Dendritic cell treated with granulocyte-macrophage colony-stimulating factor and Interleukin-4, amounts not matched to agents 40 ng/mL and 50 ng/mL, for 4 days (primary cell): ENCODE data around the gene SLC12A9.
"Not testable (repeated sequence)": the region's sequence is repeated elsewhere in the genome, so short reads cannot be mapped to it uniquely, and the experiment has no call there.

Experiments used
- H3K27ac Mint-ChIP-seq: one replicate; pipeline ENCODE4 v1.8.0; 2022; ENCODE audit warnings: mild to moderate bottlenecking, mixed read lengths
- H3K27me3 Mint-ChIP-seq: one replicate; pipeline ENCODE4 v1.8.0; 2022; ENCODE audit warnings: mild to moderate bottlenecking, mixed read lengths
- H3K36me3 Mint-ChIP-seq: one replicate; pipeline ENCODE4 v1.8.0; 2022; ENCODE audit warnings: low read depth, mixed read lengths
- H3K4me1 Mint-ChIP-seq: one replicate; pipeline ENCODE4 v1.8.0; 2022; ENCODE audit warnings: low read depth, mixed read lengths
- H3K4me3 Mint-ChIP-seq: one replicate; pipeline ENCODE4 v1.8.0; 2022; ENCODE audit warnings: mild to moderate bottlenecking, moderate library complexity, mixed read lengths
- H3K9me3 Mint-ChIP-seq: one replicate; pipeline ENCODE4 v1.8.0; 2022; ENCODE audit warnings: mixed read lengths
- intact Hi-C: fragments of 100-400 bp; cut with micrococcal nuclease; formaldehyde crosslinking; loops from one replicate; pipeline ENCODE4 v1.15.0; 2022

SLC12A9 gene

GRCh38 chr7:100832281-100832633 lies 20.3 kb upstream of the SLC12A9 start:
- H3K27me3 Mint-ChIP-seq, result peaks cover 49% of the 10 kb centered on the region

GRCh38 chr7:100835903-100836811 lies 16.4 kb upstream of the SLC12A9 start:
- H3K27ac Mint-ChIP-seq, result peak overlapping the region; percentile 68
- peaks cover 17% of the 10 kb centered on the region for H3K27me3 Mint-ChIP-seq
- H3K4me1 Mint-ChIP-seq, result peaks cover 18% of the 10 kb centered on the region
- H3K36me3 Mint-ChIP-seq, result no peaks in the 10 kb centered on the region
- intact Hi-C loops, result loop anchor here (5.0 kb wide), 1 partner anchor 34 kb away; no protein-coding TSS in a partner anchor
- H3K9me3 Mint-ChIP-seq, result no peaks in the 10 kb centered on the region
- no peak overlapping the region for H3K4me3 Mint-ChIP-seq

More at GRCh38 chr7:100832281-100832633, 20.3 kb upstream of the SLC12A9 start:
- peaks cover 26% of the 10 kb centered on the region for H3K4me1 Mint-ChIP-seq
- no peak overlapping the region for H3K4me3 Mint-ChIP-seq
- H3K27ac Mint-ChIP-seq, result no peak overlapping the region
- intact Hi-C loops, result no loop called here
- H3K36me3 Mint-ChIP-seq, result no peaks in the 10 kb centered on the region
- H3K9me3 Mint-ChIP-seq, result no peaks in the 10 kb centered on the region

GRCh38 chr7:100836812-100837098 lies 15.8 kb upstream of the SLC12A9 start:
- Mint-ChIP-seq H3K27me3 (peaks cover 12% of the 10 kb centered on the region), H3K4me3 (peak overlapping the region; percentile 58), H3K27ac (peak overlapping the region; percentile 68), H3K9me3 (no peaks in the 10 kb centered on the region), H3K4me1 (peaks cover 18% of the 10 kb centered on the region), H3K36me3 (no peaks in the 10 kb centered on the region)
- intact Hi-C loops, result loop anchor here (1.0 to 5.0 kb wide), 2 partner anchors 16 to 34 kb away; partner anchors contain the start of gene SLC12A9

- intact Hi-C loops, result loop anchor here (1.0 to 5.0 kb wide), 2 partner anchors 15 to 35 kb away; partner anchors contain the start of gene SLC12A9
- H3K9me3 Mint-ChIP-seq, result no peaks in the 10 kb centered on the region
- H3K36me3 Mint-ChIP-seq, result no peaks in the 10 kb centered on the region
Measured at GRCh38 chr7:100837099-100837836, 15.2 kb upstream of the SLC12A9 start.

GRCh38 chr7:100839361-100839760 lies 13.2 kb upstream of the SLC12A9 start:
- intact Hi-C loops, result loop anchor here (5.0 kb wide), 1 partner anchor 37 kb away; no protein-coding TSS in a partner anchor

More at GRCh38 chr7:100837099-100837836, 15.2 kb upstream of the SLC12A9 start:
- Mint-ChIP-seq H3K4me1 (peaks cover 18% of the 10 kb centered on the region), H3K27me3 (peaks cover 8% of the 10 kb centered on the region), H3K4me3 (peak overlapping the region; percentile 58), H3K27ac (peak overlapping the region; percentile 68)

GRCh38 chr7:100840470-100841100 lies 11.9 kb upstream of the SLC12A9 start:
- peaks cover 16% of the 10 kb centered on the region for H3K4me1 Mint-ChIP-seq
- intact Hi-C loops, result no loop called here
- no peaks in the 10 kb centered on the region for H3K36me3 Mint-ChIP-seq
- peaks cover 2% of the 10 kb centered on the region for H3K27me3 Mint-ChIP-seq
- no peaks in the 10 kb centered on the region for H3K9me3 Mint-ChIP-seq
- no peak overlapping the region for H3K4me3 Mint-ChIP-seq
- H3K27ac Mint-ChIP-seq, result no peak overlapping the region

More at GRCh38 chr7:100839361-100839760, 13.2 kb upstream of the SLC12A9 start:
- Mint-ChIP-seq H3K27me3 (peaks cover 3% of the 10 kb centered on the region), H3K9me3 (no peaks in the 10 kb centered on the region), H3K4me1 (peaks cover 18% of the 10 kb centered on the region), H3K36me3 (no peaks in the 10 kb centered on the region), H3K27ac (no peak overlapping the region), H3K4me3 (no peak overlapping the region)

GRCh38 chr7:100847360-100847759 lies 5.2 kb upstream of the SLC12A9 start:
- H3K27ac Mint-ChIP-seq, result no peak overlapping the region
- H3K9me3 Mint-ChIP-seq, result no peaks in the 10 kb centered on the region
- H3K27me3 Mint-ChIP-seq, result no peaks in the 10 kb centered on the region
- intact Hi-C loops, result no loop called here
- H3K4me1 Mint-ChIP-seq, result peaks cover 7% of the 10 kb centered on the region
- H3K4me3 Mint-ChIP-seq, result no peak overlapping the region
- peaks cover under 1% of the 10 kb centered on the region for H3K36me3 Mint-ChIP-seq

GRCh38 chr7:100854146-100854895 lies 1.8 kb downstream of the SLC12A9 start:
- H3K36me3 Mint-ChIP-seq, result peaks cover 71% of the 10 kb centered on the region
- H3K27ac Mint-ChIP-seq, result peak overlapping the region; percentile 93
- no peaks in the 10 kb centered on the region for H3K9me3 Mint-ChIP-seq
- intact Hi-C loops, result loop anchor here (5.0 kb wide), 1 partner anchor 147 kb away; the partner anchor contains the start of gene POP7
- H3K27me3 Mint-ChIP-seq, result no peaks in the 10 kb centered on the region
- peak overlapping the region; percentile 99 for H3K4me3 Mint-ChIP-seq
- H3K4me1 Mint-ChIP-seq, result peaks cover 55% of the 10 kb centered on the region

- H3K9me3 Mint-ChIP-seq, H3K27ac Mint-ChIP-seq, H3K27me3 Mint-ChIP-seq, H3K4me3 Mint-ChIP-seq: not testable (repeated sequence)
- H3K36me3 Mint-ChIP-seq, result peaks cover 76% of the 10 kb centered on the region
- peaks cover 60% of the 10 kb centered on the region for H3K4me1 Mint-ChIP-seq
- intact Hi-C loops, result loop anchor here (5.0 kb wide), 1 partner anchor 148 kb away; the partner anchor contains the start of gene POP7
Measured at GRCh38 chr7:100854899-100855298, 2.4 kb downstream of the SLC12A9 start.

GRCh38 chr7:100855515-100855914 lies 3.0 kb downstream of the SLC12A9 start:
- Mint-ChIP-seq H3K27ac (peak overlapping the region; percentile 6), H3K27me3 (no peaks in the 10 kb centered on the region), H3K4me3 (no peak overlapping the region), H3K4me1 (peaks cover 66% of the 10 kb centered on the region), H3K36me3 (peaks cover 82% of the 10 kb centered on the region), H3K9me3 (no peaks in the 10 kb centered on the region)
- intact Hi-C loops, result no loop called here

- H3K27ac Mint-ChIP-seq, result peak overlapping the region; percentile 19
- intact Hi-C loops, result no loop called here
- no peak overlapping the region for H3K4me3 Mint-ChIP-seq
- no peaks in the 10 kb centered on the region for H3K27me3 Mint-ChIP-seq
- peaks cover 96% of the 10 kb centered on the region for H3K36me3 Mint-ChIP-seq
- peaks cover 71% of the 10 kb centered on the region for H3K4me1 Mint-ChIP-seq
- H3K9me3 Mint-ChIP-seq, result no peaks in the 10 kb centered on the region
Measured at GRCh38 chr7:100856871-100857282, 4.4 kb downstream of the SLC12A9 start.

GRCh38 chr7:100859856-100860255 lies 7.3 kb downstream of the SLC12A9 start:
- peaks cover 63% of the 10 kb centered on the region for H3K4me1 Mint-ChIP-seq
- no peak overlapping the region for H3K27ac Mint-ChIP-seq
- no peaks in the 10 kb centered on the region for H3K9me3 Mint-ChIP-seq
- peaks cover 100% of the 10 kb centered on the region for H3K36me3 Mint-ChIP-seq
- H3K27me3 Mint-ChIP-seq, result no peaks in the 10 kb centered on the region
- intact Hi-C loops, result no loop called here
- H3K4me3 Mint-ChIP-seq, result no peak overlapping the region
